H1 (cell line): Measurements from ENCODE around the gene ZBTB20. TPM values are rescaled to one million over a fixed set of nuclear protein-coding genes. Genes with fewer than 3 reads are reported as not detected.

ENCODE experiments used
- CTCF ChIA-PET: fragments of 300-600 bp; sonication (Branson Sonifier 250); formaldehyde crosslinking; loops from one replicate; lab custom pipeline; 2021; ENCODE audit not compliant: partially characterized antibody; lab: Charles Lee
- POLR2A ChIA-PET: fragments of 300-600 bp; sonication (Branson Sonifier 250); formaldehyde crosslinking; loops from one replicate; lab custom pipeline; 2021; ENCODE audit warnings: inconsistent platforms; ENCODE audit not compliant: partially characterized antibody; lab: Charles Lee
- DNase-seq, 2 experiments: peaks; one replicate each; pipeline versions ENCODE4 v3.0.0 to v3.0.0-alpha.2; 2010 to 2022; ENCODE audit warnings: low spot score in 2 of 2, low read depth in 1 of 2, mixed read lengths in 1 of 2
- FAIRE-seq: peaks from 2 replicates; lab custom pipeline; 2011; peaks lifted over from hg19 to GRCh38; lab: Jason Lieb, UNC
- H2AFZ ChIP-seq: 2 replicates; pipeline ENCODE4 v1.8.1; 2012; ENCODE audit warnings: low read length, inconsistent platforms
- H2AK5ac ChIP-seq: 2 replicates; pipeline ENCODE4 v1.6.1; 2013; ENCODE audit warnings: low read depth, low read length
- H2BK120ac ChIP-seq: replicated peaks from 2 replicates; pipeline ENCODE3; 2013; ENCODE audit warnings: low read depth, low read length, inconsistent platforms
- H2BK12ac ChIP-seq: 2 replicates; pipeline ENCODE4 v1.6.1; 2013; ENCODE audit warnings: low read depth, low read length
- H2BK15ac ChIP-seq: 2 replicates; pipeline ENCODE4 v1.6.1; 2013; ENCODE audit warnings: low read length
- H2BK20ac ChIP-seq: 2 replicates; pipeline ENCODE4 v1.6.1; 2013; ENCODE audit warnings: low read length
- H2BK5ac ChIP-seq: 2 replicates; pipeline ENCODE4 v1.6.1; 2013; ENCODE audit warnings: low read depth, low read length
- H3K14ac ChIP-seq: 2 replicates; pipeline ENCODE4 v1.6.1; 2013; ENCODE audit warnings: inconsistent platforms; ENCODE audit not compliant: insufficient read length
- H3K18ac ChIP-seq: 2 replicates; pipeline ENCODE4 v1.6.1; 2013; ENCODE audit warnings: low read length; ENCODE audit errors: extremely low read depth
- H3K23ac ChIP-seq: 2 replicates; pipeline ENCODE4 v1.6.1; 2013; ENCODE audit warnings: inconsistent platforms; ENCODE audit not compliant: insufficient read length
- H3K23me2 ChIP-seq: 2 replicates; pipeline ENCODE4 v1.6.1; 2013; ENCODE audit warnings: low read depth, low read length
- H3K27ac ChIP-seq: 2 replicates; pipeline ENCODE4 v1.6.1; 2011; ENCODE audit warnings: low read depth, low read length, inconsistent platforms
- H3K27me3 ChIP-seq, 4 experiments: replicated peaks in 1 of 4; 1 replicate in 1 of 4; 2 replicates in 3 of 4; pipeline versions ENCODE4 v1.6.1 to v1.8.1; 2011 to 2013; ENCODE audit warnings: low read length in 3 of 4, mild to moderate bottlenecking in 3 of 4, inconsistent platforms in 2 of 4, mixed read lengths in 2 of 4, moderate library complexity in 1 of 4; ENCODE audit not compliant: control insufficient read depth in 3 of 4, insufficient read depth in 3 of 4; ENCODE audit errors: extremely low read depth in 1 of 4
- H3K36me3 ChIP-seq, 4 experiments: 2 replicates each; pipeline versions ENCODE4 v1.6.1 to v1.8.1; 2011 to 2013; ENCODE audit warnings: mild to moderate bottlenecking in 4 of 4, low read length in 3 of 4, moderate library complexity in 2 of 4, control low read depth in 1 of 4, inconsistent platforms in 1 of 4; ENCODE audit not compliant: insufficient read depth in 4 of 4, control insufficient read depth in 2 of 4
- H3K4ac ChIP-seq: replicated peaks from 2 replicates; pipeline ENCODE3; 2013; ENCODE audit warnings: low read length, low read depth, mixed read lengths, inconsistent platforms; ENCODE audit not compliant: insufficient read length
- H3K4me1 ChIP-seq, 4 experiments: replicated peaks in 1 of 4; 1 replicate in 1 of 4; 2 replicates in 3 of 4; pipeline versions ENCODE4 v1.6.1 to v1.8.1; 2011 to 2013; ENCODE audit warnings: low read length in 3 of 4, inconsistent platforms in 2 of 4, mixed read lengths in 1 of 4; ENCODE audit not compliant: insufficient read depth in 4 of 4, control insufficient read depth in 3 of 4
- H3K4me2 ChIP-seq, 2 experiments: 2 replicates each; pipeline versions ENCODE4 v1.6.1 to v1.8.1; 2011 to 2013; ENCODE audit warnings: low read depth in 2 of 2, low read length in 2 of 2, control low read depth in 1 of 2, inconsistent platforms in 1 of 2, mild to moderate bottlenecking in 1 of 2; ENCODE audit not compliant: insufficient read depth in 1 of 2
- H3K4me3 ChIP-seq, 4 experiments: fragments of 200-600, 300-600 bp in 1 of 4; sonication (generic), shearing (Covaris generic), sonication (Bioruptor Twin) in 1 of 4; 2 replicates each; pipeline versions ENCODE4 v1.5.1 to v1.8.1; 2011 to 2016; ENCODE audit warnings: low read length in 4 of 4, low read depth in 3 of 4, control low read depth in 2 of 4, inconsistent platforms in 2 of 4, mild to moderate bottlenecking in 2 of 4, mixed read lengths in 1 of 4, moderate library complexity in 1 of 4; ENCODE audit not compliant: insufficient read depth in 2 of 4; ENCODE audit errors: extremely low read depth in 1 of 4
- H3K56ac ChIP-seq: replicated peaks from 2 replicates; pipeline ENCODE3; 2013; ENCODE audit warnings: low read depth, mild to moderate bottlenecking, mixed read lengths, low read length, inconsistent platforms; ENCODE audit not compliant: insufficient read length
- H3K79me1 ChIP-seq: 2 replicates; pipeline ENCODE4 v1.6.1; 2013; ENCODE audit warnings: low read depth, low read length, control low read depth
- H3K79me2 ChIP-seq, 2 experiments: 2 replicates each; pipeline versions ENCODE4 v1.6.1 to v1.8.1; 2012 to 2013; ENCODE audit warnings: low read length in 2 of 2, mild to moderate bottlenecking in 2 of 2, inconsistent platforms in 1 of 2; ENCODE audit not compliant: insufficient read depth in 2 of 2, control insufficient read depth in 1 of 2
- H3K9ac ChIP-seq, 4 experiments: replicated peaks in 1 of 4; 1 replicate in 1 of 4; 2 replicates in 3 of 4; pipeline versions ENCODE4 v1.6.1 to v1.8.1; 2011 to 2013; ENCODE audit warnings: low read depth in 3 of 4, low read length in 3 of 4, control low read depth in 2 of 4, mild to moderate bottlenecking in 2 of 4, moderate library complexity in 2 of 4, inconsistent platforms in 1 of 4; ENCODE audit errors: extremely low read depth in 1 of 4
- H3K9me3 ChIP-seq, 2 experiments: 2 replicates each; pipeline versions ENCODE4 v1.6.1 to v1.8.1; 2012 to 2013; ENCODE audit warnings: mild to moderate bottlenecking in 2 of 2, moderate library complexity in 2 of 2, control low read depth in 1 of 2, inconsistent platforms in 1 of 2, low read depth in 1 of 2, low read length in 1 of 2, mixed read lengths in 1 of 2; ENCODE audit not compliant: insufficient read depth in 2 of 2
- H4K20me1 ChIP-seq, 2 experiments: replicated peaks in 1 of 2; 2 replicates each; pipeline versions ENCODE3 to v1.8.1; 2011 to 2013; ENCODE audit warnings: inconsistent platforms in 2 of 2, low read length in 2 of 2, mild to moderate bottlenecking in 1 of 2; ENCODE audit not compliant: insufficient read depth in 2 of 2, control insufficient read depth in 1 of 2
- H4K5ac ChIP-seq: 2 replicates; pipeline ENCODE4 v1.6.1; 2013; ENCODE audit warnings: low read length, low read depth, mixed read lengths, inconsistent platforms; ENCODE audit not compliant: insufficient read length
- H4K8ac ChIP-seq: 2 replicates; pipeline ENCODE4 v1.8.0; 2013; ENCODE audit warnings: mild to moderate bottlenecking, moderate library complexity, low read length, inconsistent platforms; ENCODE audit not compliant: insufficient read depth; ENCODE audit errors: extremely low read depth
- H4K91ac ChIP-seq: replicated peaks from 2 replicates; pipeline ENCODE3; 2013; ENCODE audit warnings: low read length, mixed read lengths, inconsistent platforms; ENCODE audit not compliant: insufficient read length
- ASH2L ChIP-seq: fragments of 200-600, 300-600 bp; sonication (generic); IDR thresholded peaks from one replicate; pipeline ENCODE4 v1.7.1; 2017; ENCODE audit warnings: low read length
- BACH1 ChIP-seq: IDR thresholded peaks from 2 replicates; pipeline ENCODE4 v1.6.1; 2012; ENCODE audit warnings: low read length, improper control_type of control experiment
- CBX8 ChIP-seq: fragments of 300-800, 300-1000 bp; sonication (generic); IDR thresholded peaks from 2 replicates; pipeline ENCODE4 v1.7.1; 2016; ENCODE audit warnings: low read depth, low read length, borderline replicate concordance
- CEBPB ChIP-seq: IDR thresholded peaks from 2 replicates; pipeline ENCODE4 v1.6.1; 2012; ENCODE audit warnings: low read depth, low read length
- EP300 ChIP-seq, 2 experiments: IDR thresholded peaks; 1 replicate in 1 of 2; 2 replicates in 1 of 2; pipeline ENCODE4 v1.6.1; 2011 to 2012; ENCODE audit warnings: low read depth in 2 of 2, low read length in 2 of 2, mild to moderate bottlenecking in 2 of 2, borderline replicate concordance in 1 of 2, inconsistent platforms in 1 of 2, moderate library complexity in 1 of 2
- KDM1A ChIP-seq: fragments of 200-600, 300-600 bp; sonication (generic); IDR thresholded peaks from 2 replicates; pipeline ENCODE4 v1.7.1; 2016; ENCODE audit warnings: mild to moderate bottlenecking, low read length, borderline replicate concordance
- RAD21 ChIP-seq, 2 experiments: IDR thresholded peaks in 1 of 2; conservative IDR thresholded peaks in 1 of 2; 2 replicates each; pipeline ENCODE4 v1.6.1; 2011; ENCODE audit warnings: low read depth in 2 of 2, low read length in 2 of 2, improper control_type of control experiment in 1 of 2, inconsistent platforms in 1 of 2, mild to moderate bottlenecking in 1 of 2, moderate library complexity in 1 of 2
- RFX5 ChIP-seq: IDR thresholded peaks from 2 replicates; pipeline ENCODE4 v1.6.1; 2011; ENCODE audit warnings: low read depth, low read length, improper control_type of control experiment, borderline replicate concordance
- RNF2 ChIP-seq: fragments of 200-900, 300-1000 bp; sonication (generic); IDR thresholded peaks from 2 replicates; pipeline ENCODE4 v1.7.1; 2016; ENCODE audit warnings: borderline replicate concordance, low read depth, mild to moderate bottlenecking, antibody characterized with exemption, low read length; ENCODE audit not compliant: poor library complexity, severe bottlenecking; ENCODE audit errors: missing control alignments
- SIX5 ChIP-seq: IDR thresholded peaks from 2 replicates; pipeline ENCODE4 v1.6.1; 2011; ENCODE audit warnings: mild to moderate bottlenecking, low read depth, low read length
- SRF ChIP-seq: IDR thresholded peaks from 2 replicates; pipeline ENCODE4 v1.6.1; 2011; ENCODE audit warnings: mild to moderate bottlenecking, low read depth, low read length, moderate library complexity
- TAF1 ChIP-seq: IDR thresholded peaks from 2 replicates; pipeline ENCODE4 v1.6.1; 2011; ENCODE audit warnings: mild to moderate bottlenecking, low read depth, low read length
- TAF7 ChIP-seq: optimal IDR thresholded peaks from 2 replicates; pipeline ENCODE3; 2011; ENCODE audit warnings: low read depth, mild to moderate bottlenecking, inconsistent platforms, low read length, moderate library complexity, borderline replicate concordance
- YY1 ChIP-seq: IDR thresholded peaks from 2 replicates; pipeline ENCODE4 v1.6.1; 2011; ENCODE audit warnings: low read depth, mild to moderate bottlenecking, low read length
- ZNF274 ChIP-seq: IDR thresholded peaks from 2 replicates; pipeline ENCODE4 v1.7.0; 2012; ENCODE audit warnings: low read length, borderline replicate concordance; ENCODE audit errors: extremely low read depth
- WGBS, 2 experiments: shearing (Covaris generic) in 1 of 2; methylation state at CpG; one replicate each; pipeline versions ENCODE4 v1.1.6 to v1.1.7; 2013 to 2015; ENCODE audit warnings: low lambda C conversion rate in 2 of 2, mixed read lengths in 2 of 2, inconsistent platforms in 1 of 2, low coverage in 1 of 2, missing lambda C conversion rate in 1 of 2; ENCODE audit not compliant: insufficient replicate concordance in 2 of 2, insufficient coverage in 1 of 2, insufficient read length in 1 of 2; ENCODE audit errors: extremely low coverage in 1 of 2, missing lambda C conversion rate in 1 of 2; 5-methylcytosine and 5-hydroxymethylcytosine counted together
- polyA plus RNA-seq, 7 experiments: library from polyadenylated mRNA; depleted of rRNA in 3 of 7; stranded (reverse) in 5 of 7; unstranded in 2 of 7; fragments of >200 nt in 5 of 7; fragments of 200-250 nt in 2 of 7; gene quantifications; 1 replicate in 5 of 7; 2 replicates in 1 of 7; 4 replicates in 1 of 7; pipeline versions ENCODE4 v1.2.1 to v1.2.3, GENCODE V29; 2011 to 2013; ENCODE audit warnings: missing spikeins in 2 of 7, mixed read lengths in 2 of 7
- total RNA-seq: library from RNA; stranded (reverse); fragmentation: NEBNext Ultra II Directional; extraction: Animal tissue kit (Norgen Biotek cat#: 25700); gene quantifications from 2 replicates; pipeline ENCODE4 v1.2.1, GENCODE V29; 2021

ZBTB20 gene
- total and polyA plus RNA-seq, 2 of the 8 experiments (the other 6 are each of a cell fraction or from before 2014, with no cell fraction given) = 0.35 to 1.3 TPM

- no peak overlapping the region for H3K9ac ChIP-seq
- ChIA-PET CTCF (interaction anchor here (0.6 kb wide), 1 partner anchor 276 kb away, joined by 3 read pairs; no protein-coding TSS in a partner anchor), POLR2A (no interaction called here)
- no peak overlapping the region for H4K8ac ChIP-seq
- FAIRE-seq (no peak), DNase-seq (no peak)
- no peak overlapping the region for H2BK15ac ChIP-seq
- no peak overlapping the region for H2AFZ ChIP-seq
- no peak overlapping the region for H3K18ac ChIP-seq
- no peak overlapping the region for H3K4ac ChIP-seq
- no peak overlapping the region for H3K14ac ChIP-seq
- no peak overlapping the region for H2BK12ac ChIP-seq
- no peaks in the 10 kb centered on the region for H3K9me3 ChIP-seq
- H3K56ac ChIP-seq = no peak overlapping the region
- H3K36me3 ChIP-seq = no peaks in the 10 kb centered on the region
- WGBS, 2 experiments = 89% methylated on average over 2 of the region's 2 CpGs; no CpG with 5 or more reads in 1 of the 2 experiments
- H2BK5ac ChIP-seq = no peak overlapping the region
- H4K5ac ChIP-seq = no peak overlapping the region
- no peaks in the 10 kb centered on the region for H3K79me2 ChIP-seq
- TF ChIP-seq RFX5 = no peak
- no peak for TF ChIP-seq BACH1
- no peak for TF ChIP-seq TAF1
- no peak for TF ChIP-seq CEBPB
- TF ChIP-seq RAD21 (IDR thresholded peaks at IDR 0.05 in 1 of 2, conservative IDR thresholded peaks at IDR 0.05 in 1 of 2; ENCODE audit: low read depth in 2 of 2, low read length in 2 of 2) = no peak
- TF ChIP-seq TAF7 = no peak
- no peak for TF ChIP-seq ZNF274
- TF ChIP-seq CBX8 = no peak
- TF ChIP-seq KDM1A = no peak
- TF ChIP-seq EP300 (IDR thresholded peaks at IDR 0.05; ENCODE audit: borderline replicate concordance in 1 of 2, low read depth in 2 of 2, low read length in 2 of 2) = no peak
- TF ChIP-seq YY1 = no peak
- TF ChIP-seq ASH2L = no peak
- TF ChIP-seq SIX5 = no peak
- TF ChIP-seq RNF2 = no peak
- no peak for TF ChIP-seq SRF
- H2BK120ac ChIP-seq = no peak overlapping the region
- no peaks in the 10 kb centered on the region for H4K20me1 ChIP-seq
- H4K91ac ChIP-seq = no peak overlapping the region
- H3K4me2 ChIP-seq = no peak overlapping the region
- H3K27ac ChIP-seq = no peak overlapping the region
- H2AK5ac ChIP-seq = no peak overlapping the region
- H2BK20ac ChIP-seq = no peak overlapping the region
- H3K23me2 ChIP-seq = no peaks in the 10 kb centered on the region
- H3K4me3 ChIP-seq = no peak overlapping the region
- H3K27me3 ChIP-seq = no peaks in the 10 kb centered on the region
- no peaks in the 10 kb centered on the region for H3K79me1 ChIP-seq
- no peak overlapping the region for H3K23ac ChIP-seq
- no peaks in the 10 kb centered on the region for H3K4me1 ChIP-seq
These were observed 647.1 kb downstream of the ZBTB20 start for GRCh38 chr3:114499976-114500375.
